ENCODE measurements around the gene PGPEP1.
"Not testable (repeated sequence)": the region's sequence is repeated elsewhere in the genome, so short reads cannot be mapped to it uniquely, and the experiment has no call there.

Gene PGPEP1

GRCh38 chr19:18362934-18363542 lies 22.6 kb downstream of the PGPEP1 start:
- DNase-seq (ENCODE audit: low read depth) = no peak
- H3K4me3 ChIP-seq (ENCODE audit: low read depth, low read length) = no peak overlapping the region
- TF ChIP-seq CTCF (IDR thresholded peaks at IDR 0.05; ENCODE audit: low read depth, low read length, missing control alignments) = no peak

GRCh38 chr19:18363787-18364186 lies 23.4 kb downstream of the PGPEP1 start:
- no peak for DNase-seq (ENCODE audit: low read depth)
- no peak for TF ChIP-seq CTCF (IDR thresholded peaks at IDR 0.05; ENCODE audit: low read depth, low read length, missing control alignments)
- H3K4me3 ChIP-seq (ENCODE audit: low read depth, low read length) = no peak overlapping the region

GRCh38 chr19:18364277-18364825 lies 24.0 kb downstream of the PGPEP1 start:
- not testable (repeated sequence) for DNase-seq (ENCODE audit: low read depth); H3K4me3 ChIP-seq (ENCODE audit: low read depth, low read length)

- DNase-seq (ENCODE audit: low read depth) = no peak
- no peak for TF ChIP-seq CTCF (IDR thresholded peaks at IDR 0.05; ENCODE audit: low read depth, low read length, missing control alignments)
- no peak overlapping the region for H3K4me3 ChIP-seq (ENCODE audit: low read depth, low read length)
Observed at GRCh38 chr19:18364826-18365528, 24.6 kb downstream of the PGPEP1 start.

- no peak for DNase-seq (ENCODE audit: low read depth)
- no peak overlapping the region for H3K4me3 ChIP-seq (ENCODE audit: low read depth, low read length)
- TF ChIP-seq CTCF (IDR thresholded peaks at IDR 0.05; ENCODE audit: low read depth, low read length, missing control alignments) = no peak
Observed at GRCh38 chr19:18366021-18366435, 25.6 kb downstream of the PGPEP1 start.

GRCh38 chr19:18368504-18369222 lies 28.3 kb downstream of the PGPEP1 start:
- DNase-seq (ENCODE audit: low read depth) = no peak
- H3K4me3 ChIP-seq (ENCODE audit: low read depth, low read length) = no peak overlapping the region
- no peak for TF ChIP-seq CTCF (IDR thresholded peaks at IDR 0.05; ENCODE audit: low read depth, low read length, missing control alignments)

- H3K4me3 ChIP-seq (ENCODE audit: low read depth, low read length) = no peak overlapping the region
- no peak for DNase-seq (ENCODE audit: low read depth)
- TF ChIP-seq CTCF (IDR thresholded peaks at IDR 0.05; ENCODE audit: low read depth, low read length, missing control alignments) = no peak
Observed at GRCh38 chr19:18373407-18373891, 33.1 kb downstream of the PGPEP1 start.

Measured in GM12864 (cell line).